K562 (cell line): ENCODE measurements around the gene NUBP2. TPM values are rescaled to one million over a fixed set of nuclear protein-coding genes. Genes with fewer than 3 reads are reported as not detected.

Source experiments
- ADNP ChIP-seq: fragments of 200-800 bp; sonication (Bioruptor generic); IDR thresholded peaks from 2 replicates; pipeline ENCODE4 v1.6.1; 2016; ENCODE audit warnings: missing genetic modification characterization, missing compliant biosample characterization
- FOXJ3 ChIP-seq: sonication (generic); formaldehyde crosslinking; IDR thresholded peaks from 2 replicates; pipeline ENCODE4 v1.4.0; 2020; ENCODE audit warnings: mild to moderate bottlenecking, missing genetic modification reagents
- FOXM1 ChIP-seq, 2 experiments: fragments of 450-650 bp in 1 of 2; sonication (generic) in 1 of 2; formaldehyde crosslinking in 1 of 2; IDR thresholded peaks; 2 replicates each; pipeline versions ENCODE4 v1.6.1 to v1.9.0; 2017 to 2022; ENCODE audit warnings: low read depth in 2 of 2, mild to moderate bottlenecking in 2 of 2, missing genetic modification reagents in 1 of 2, moderate library complexity in 1 of 2
- GTF2F1 ChIP-seq: IDR thresholded peaks from 2 replicates; pipeline ENCODE4 v1.6.1; 2011; ENCODE audit warnings: low read depth, low read length, improper control_type of control experiment
- KDM1A ChIP-seq, 2 experiments: fragments of 450-650 bp; IDR thresholded peaks; 2 replicates each; pipeline ENCODE4 v1.6.1; 2016; ENCODE audit warnings: mild to moderate bottlenecking in 2 of 2
- MED1 ChIP-seq: sonication (generic); formaldehyde crosslinking; IDR thresholded peaks from 2 replicates; pipeline ENCODE4 v1.8.1; 2023; ENCODE audit warnings: missing genetic modification reagents, borderline replicate concordance
- MYNN ChIP-seq, 2 experiments: sonication (generic); formaldehyde crosslinking in 1 of 2; IDR thresholded peaks; 2 replicates each; pipeline versions ENCODE4 v1.5.0 to v1.6.1; 2016 to 2020; ENCODE audit warnings: antibody characterized with exemption in 1 of 2, missing genetic modification reagents in 1 of 2
- NCOA4 ChIP-seq: fragments of 450-650 bp; IDR thresholded peaks from 2 replicates; pipeline ENCODE4 v1.6.1; 2018; ENCODE audit warnings: mild to moderate bottlenecking; ENCODE audit not compliant: partially characterized antibody
- PCBP1 ChIP-seq: fragments of 200-400 bp; formaldehyde crosslinking; IDR thresholded peaks from 2 replicates; pipeline ENCODE4 v1.6.1; 2018; ENCODE audit warnings: mild to moderate bottlenecking, low read depth, low read length; ENCODE audit not compliant: poor library complexity, severe bottlenecking
- RFX5 ChIP-seq: IDR thresholded peaks from 2 replicates; pipeline ENCODE4 v1.6.1; 2011; ENCODE audit warnings: low read depth, mild to moderate bottlenecking, improper control_type of control experiment, low read length
- SAP30 ChIP-seq: fragments of 200-600 bp; sonication (generic); IDR thresholded peaks from 2 replicates; pipeline ENCODE4 v1.6.1; 2012; ENCODE audit warnings: borderline replicate concordance, low read depth, mild to moderate bottlenecking, moderate library complexity, low read length, control low read depth, inconsistent platforms; ENCODE audit not compliant: insufficient read depth, poor library complexity, severe bottlenecking
- SNIP1 ChIP-seq: fragments of 450-650 bp; IDR thresholded peaks from 2 replicates; pipeline ENCODE4 v1.7.1; 2017; ENCODE audit warnings: low read depth, mild to moderate bottlenecking
- ZNF584 ChIP-seq: fragments of 200-800 bp; sonication (Bioruptor generic); IDR thresholded peaks from 2 replicates; pipeline ENCODE4 v1.6.1; 2016; ENCODE audit warnings: low read depth, mild to moderate bottlenecking, missing genetic modification characterization, missing compliant biosample characterization
- ZNF707 ChIP-seq: fragments of 250-450 bp; sonication (Bioruptor Pico); conservative IDR thresholded peaks from 2 replicates; pipeline ENCODE4 v1.8.0; 2022; ENCODE audit warnings: inconsistent platforms, mild to moderate bottlenecking, moderate library complexity
- ZZZ3 ChIP-seq: fragments of 450-650 bp; IDR thresholded peaks from 2 replicates; pipeline ENCODE4 v1.6.1; 2016; ENCODE audit warnings: antibody characterized with exemption, mild to moderate bottlenecking, moderate library complexity
- polyA plus RNA-seq, 8 experiments: library from polyadenylated mRNA; depleted of rRNA in 4 of 8; stranded (reverse) in 5 of 8; unstranded in 3 of 8; fragments of >200 nt; fragmentation: Nextera tagmentation in 2 of 8; fragmentation: Illumina TruSeq in 1 of 8; extraction: Ambion mirVana in 2 of 8; extraction: Trizol in 1 of 8; gene quantifications; 2 replicates each; pipeline versions ENCODE4 v1.2.1 to v1.2.3, GENCODE V29; 2011 to 2014; ENCODE audit warnings: inconsistent platforms in 1 of 8, missing spikeins in 1 of 8
- total RNA-seq, 7 experiments: library from RNA; depleted of rRNA in 6 of 7; stranded (reverse); fragments of >200 nt in 6 of 7; fragmentation: Illumina TruSeq in 2 of 7; extraction: Trizol in 2 of 7; gene quantifications; 2 replicates each; pipeline versions ENCODE4 v1.2.1 to v1.2.3, GENCODE V29; 2011 to 2021; ENCODE audit warnings: low replicate concordance in 1 of 7
- TF ChIP-seq, protein P1 (sequence below): sonication (generic); formaldehyde crosslinking; IDR thresholded peaks from 2 replicates; pipeline ENCODE4 v1.8.0; 2022; ENCODE audit warnings: mild to moderate bottlenecking, missing genetic modification reagents
- TF ChIP-seq, protein P2 (sequence below): fragments of 450-650 bp; formaldehyde crosslinking; IDR thresholded peaks from 2 replicates; pipeline ENCODE4 v1.4.0; 2020; ENCODE audit warnings: mild to moderate bottlenecking, moderate library complexity
- TF ChIP-seq, protein P3 (sequence below), 2 experiments: fragments of 450-650 bp; conservative IDR thresholded peaks; 2 replicates each; pipeline ENCODE4 v1.6.1; 2017; ENCODE audit warnings: mild to moderate bottlenecking in 2 of 2, moderate library complexity in 2 of 2
- TF ChIP-seq, protein P4 (sequence below): fragments of 250-450 bp; sonication (Bioruptor Pico); IDR thresholded peaks from 2 replicates; pipeline ENCODE4 v1.8.0; 2022; ENCODE audit warnings: moderate library complexity, mild to moderate bottlenecking, inconsistent platforms

Gene NUBP2
- total and polyA plus RNA-seq, 9 of the 15 experiments (the other 6 are each of a cell fraction or from before 2014, with no cell fraction given): 1.8 to 115 (median 24.0) TPM

DNA sequence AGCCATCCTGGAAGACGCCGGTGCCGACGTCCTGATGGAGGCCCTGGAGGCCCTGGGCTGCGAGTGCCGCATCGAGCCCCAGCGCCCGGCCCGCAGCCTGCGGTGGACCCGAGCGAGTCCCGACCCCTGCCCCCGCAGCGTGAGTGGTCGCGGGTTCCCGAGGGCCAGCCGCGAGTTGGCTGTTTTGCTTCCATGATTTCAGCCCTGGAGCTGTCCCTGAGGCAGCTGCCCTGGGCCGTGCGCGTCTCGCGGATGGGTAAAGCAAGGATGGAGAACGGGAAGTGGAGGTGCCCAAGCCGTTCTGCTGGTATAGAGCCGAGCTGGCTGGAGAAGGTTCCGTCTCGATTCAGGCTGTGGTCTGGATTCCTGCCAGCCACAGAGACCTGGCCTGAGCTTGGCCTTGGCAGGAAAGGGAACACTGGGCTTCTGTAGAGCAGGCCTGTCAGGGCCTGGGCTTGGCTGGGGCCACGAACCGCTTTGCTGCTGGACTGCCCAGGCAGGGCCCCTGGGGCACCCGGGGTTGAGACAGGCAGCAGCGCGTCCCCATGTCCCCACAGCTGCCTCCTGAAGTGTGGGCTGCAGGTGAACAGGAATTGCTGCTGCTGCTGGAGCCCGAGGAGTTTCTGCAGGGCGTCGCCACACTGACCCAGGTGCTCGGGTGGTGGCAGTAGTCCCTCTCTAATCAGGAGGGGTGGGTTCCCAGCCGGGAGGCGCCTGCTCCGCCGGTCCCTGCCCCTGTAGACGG lies 8.9 kb upstream of the NUBP2 start (continued):
- TF ChIP-seq PCBP1 (no peak), ADNP (tag) (no peak), KDM1A (IDR thresholded peaks at IDR 0.05) (no peak), ZZZ3 (no peak), SAP30 (peak; percentile 3), MYNN (IDR thresholded peaks at IDR 0.05) (0 out of 2 replicates have a peak, but pooled peaks have one; percentile 19), MYNN (CRISPR knock-in tag; IDR thresholded peaks at IDR 0.05) (no peak), FOXM1 (IDR thresholded peaks at IDR 0.05; ENCODE audit: low read depth) (no peak), FOXM1 (CRISPR knock-in tag; IDR thresholded peaks at IDR 0.05; ENCODE audit: low read depth) (0 out of 2 replicates have a peak, but pooled peaks have one; percentile 10), ZNF707 (CRISPR knock-in tag) (no peak), RFX5 (no peak), NCOA4 (no peak), GTF2F1 (no peak), SNIP1 (no peak), FOXJ3 (CRISPR knock-in tag) (no peak), ZNF584 (peak; percentile 6; the same call in 1 of the 2 replicates), MED1 (no peak)
- TF ChIP-seq, protein P1, sequence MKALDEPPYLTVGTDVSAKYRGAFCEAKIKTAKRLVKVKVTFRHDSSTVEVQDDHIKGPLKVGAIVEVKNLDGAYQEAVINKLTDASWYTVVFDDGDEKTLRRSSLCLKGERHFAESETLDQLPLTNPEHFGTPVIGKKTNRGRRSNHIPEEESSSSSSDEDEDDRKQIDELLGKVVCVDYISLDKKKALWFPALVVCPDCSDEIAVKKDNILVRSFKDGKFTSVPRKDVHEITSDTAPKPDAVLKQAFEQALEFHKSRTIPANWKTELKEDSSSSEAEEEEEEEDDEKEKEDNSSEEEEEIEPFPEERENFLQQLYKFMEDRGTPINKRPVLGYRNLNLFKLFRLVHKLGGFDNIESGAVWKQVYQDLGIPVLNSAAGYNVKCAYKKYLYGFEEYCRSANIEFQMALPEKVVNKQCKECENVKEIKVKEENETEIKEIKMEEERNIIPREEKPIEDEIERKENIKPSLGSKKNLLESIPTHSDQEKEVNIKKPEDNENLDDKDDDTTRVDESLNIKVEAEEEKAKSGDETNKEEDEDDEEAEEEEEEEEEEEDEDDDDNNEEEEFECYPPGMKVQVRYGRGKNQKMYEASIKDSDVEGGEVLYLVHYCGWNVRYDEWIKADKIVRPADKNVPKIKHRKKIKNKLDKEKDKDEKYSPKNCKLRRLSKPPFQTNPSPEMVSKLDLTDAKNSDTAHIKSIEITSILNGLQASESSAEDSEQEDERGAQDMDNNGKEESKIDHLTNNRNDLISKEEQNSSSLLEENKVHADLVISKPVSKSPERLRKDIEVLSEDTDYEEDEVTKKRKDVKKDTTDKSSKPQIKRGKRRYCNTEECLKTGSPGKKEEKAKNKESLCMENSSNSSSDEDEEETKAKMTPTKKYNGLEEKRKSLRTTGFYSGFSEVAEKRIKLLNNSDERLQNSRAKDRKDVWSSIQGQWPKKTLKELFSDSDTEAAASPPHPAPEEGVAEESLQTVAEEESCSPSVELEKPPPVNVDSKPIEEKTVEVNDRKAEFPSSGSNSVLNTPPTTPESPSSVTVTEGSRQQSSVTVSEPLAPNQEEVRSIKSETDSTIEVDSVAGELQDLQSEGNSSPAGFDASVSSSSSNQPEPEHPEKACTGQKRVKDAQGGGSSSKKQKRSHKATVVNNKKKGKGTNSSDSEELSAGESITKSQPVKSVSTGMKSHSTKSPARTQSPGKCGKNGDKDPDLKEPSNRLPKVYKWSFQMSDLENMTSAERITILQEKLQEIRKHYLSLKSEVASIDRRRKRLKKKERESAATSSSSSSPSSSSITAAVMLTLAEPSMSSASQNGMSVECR (CRISPR knock-in tag): no peak
- TF ChIP-seq, protein P2, sequence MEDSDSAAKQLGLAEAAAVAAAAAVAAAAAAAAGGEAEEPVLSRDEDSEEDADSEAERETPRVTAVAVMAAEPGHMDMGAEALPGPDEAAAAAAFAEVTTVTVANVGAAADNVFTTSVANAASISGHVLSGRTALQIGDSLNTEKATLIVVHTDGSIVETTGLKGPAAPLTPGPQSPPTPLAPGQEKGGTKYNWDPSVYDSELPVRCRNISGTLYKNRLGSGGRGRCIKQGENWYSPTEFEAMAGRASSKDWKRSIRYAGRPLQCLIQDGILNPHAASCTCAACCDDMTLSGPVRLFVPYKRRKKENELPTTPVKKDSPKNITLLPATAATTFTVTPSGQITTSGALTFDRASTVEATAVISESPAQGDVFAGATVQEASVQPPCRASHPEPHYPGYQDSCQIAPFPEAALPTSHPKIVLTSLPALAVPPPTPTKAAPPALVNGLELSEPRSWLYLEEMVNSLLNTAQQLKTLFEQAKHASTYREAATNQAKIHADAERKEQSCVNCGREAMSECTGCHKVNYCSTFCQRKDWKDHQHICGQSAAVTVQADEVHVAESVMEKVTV (CRISPR knock-in tag): no peak
- TF ChIP-seq, protein P3, sequence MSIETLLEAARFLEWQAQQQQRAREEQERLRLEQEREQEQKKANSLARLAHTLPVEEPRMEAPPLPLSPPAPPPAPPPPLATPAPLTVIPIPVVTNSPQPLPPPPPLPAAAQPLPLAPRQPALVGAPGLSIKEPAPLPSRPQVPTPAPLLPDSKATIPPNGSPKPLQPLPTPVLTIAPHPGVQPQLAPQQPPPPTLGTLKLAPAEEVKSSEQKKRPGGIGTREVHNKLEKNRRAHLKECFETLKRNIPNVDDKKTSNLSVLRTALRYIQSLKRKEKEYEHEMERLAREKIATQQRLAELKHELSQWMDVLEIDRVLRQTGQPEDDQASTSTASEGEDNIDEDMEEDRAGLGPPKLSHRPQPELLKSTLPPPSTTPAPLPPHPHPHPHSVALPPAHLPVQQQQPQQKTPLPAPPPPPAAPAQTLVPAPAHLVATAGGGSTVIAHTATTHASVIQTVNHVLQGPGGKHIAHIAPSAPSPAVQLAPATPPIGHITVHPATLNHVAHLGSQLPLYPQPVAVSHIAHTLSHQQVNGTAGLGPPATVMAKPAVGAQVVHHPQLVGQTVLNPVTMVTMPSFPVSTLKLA (conservative IDR thresholded peaks at IDR 0.05): no peak
- TF ChIP-seq, protein P4, sequence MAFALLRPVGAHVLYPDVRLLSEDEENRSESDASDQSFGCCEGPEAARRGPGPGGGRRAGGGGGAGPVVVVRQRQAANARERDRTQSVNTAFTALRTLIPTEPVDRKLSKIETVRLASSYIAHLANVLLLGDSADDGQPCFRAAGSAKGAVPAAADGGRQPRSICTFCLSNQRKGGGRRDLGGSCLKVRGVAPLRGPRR: no peak
